H1 (cell line): ENCODE data around the gene LHPP. TPM values are rescaled to one million over a fixed set of nuclear protein-coding genes. Genes with fewer than 3 reads are reported as not detected.

Source experiments
- CTCF ChIA-PET: fragments of 300-600 bp; sonication (Branson Sonifier 250); formaldehyde crosslinking; loops from one replicate; lab custom pipeline; 2021; ENCODE audit not compliant: partially characterized antibody; lab: Charles Lee
- POLR2A ChIA-PET: fragments of 300-600 bp; sonication (Branson Sonifier 250); formaldehyde crosslinking; loops from one replicate; lab custom pipeline; 2021; ENCODE audit warnings: inconsistent platforms; ENCODE audit not compliant: partially characterized antibody; lab: Charles Lee
- DNase-seq, 2 experiments: peaks; one replicate each; pipeline versions ENCODE4 v3.0.0 to v3.0.0-alpha.2; 2010 to 2022; ENCODE audit warnings: low spot score in 2 of 2, low read depth in 1 of 2, mixed read lengths in 1 of 2
- FAIRE-seq: peaks from 2 replicates; lab custom pipeline; 2011; peaks lifted over from hg19 to GRCh38; lab: Jason Lieb, UNC
- H2AFZ ChIP-seq: 2 replicates; pipeline ENCODE4 v1.8.1; 2012; ENCODE audit warnings: low read length, inconsistent platforms
- H2AK5ac ChIP-seq: 2 replicates; pipeline ENCODE4 v1.6.1; 2013; ENCODE audit warnings: low read depth, low read length
- H2BK120ac ChIP-seq: replicated peaks from 2 replicates; pipeline ENCODE3; 2013; ENCODE audit warnings: low read depth, low read length, inconsistent platforms
- H2BK12ac ChIP-seq: 2 replicates; pipeline ENCODE4 v1.6.1; 2013; ENCODE audit warnings: low read depth, low read length
- H2BK15ac ChIP-seq: 2 replicates; pipeline ENCODE4 v1.6.1; 2013; ENCODE audit warnings: low read length
- H2BK20ac ChIP-seq: 2 replicates; pipeline ENCODE4 v1.6.1; 2013; ENCODE audit warnings: low read length
- H2BK5ac ChIP-seq: 2 replicates; pipeline ENCODE4 v1.6.1; 2013; ENCODE audit warnings: low read depth, low read length
- H3K14ac ChIP-seq: 2 replicates; pipeline ENCODE4 v1.6.1; 2013; ENCODE audit warnings: inconsistent platforms; ENCODE audit not compliant: insufficient read length
- H3K18ac ChIP-seq: 2 replicates; pipeline ENCODE4 v1.6.1; 2013; ENCODE audit warnings: low read length; ENCODE audit errors: extremely low read depth
- H3K23ac ChIP-seq: 2 replicates; pipeline ENCODE4 v1.6.1; 2013; ENCODE audit warnings: inconsistent platforms; ENCODE audit not compliant: insufficient read length
- H3K23me2 ChIP-seq: 2 replicates; pipeline ENCODE4 v1.6.1; 2013; ENCODE audit warnings: low read depth, low read length
- H3K27ac ChIP-seq: 2 replicates; pipeline ENCODE4 v1.6.1; 2011; ENCODE audit warnings: low read depth, low read length, inconsistent platforms
- H3K27me3 ChIP-seq, 4 experiments: replicated peaks in 1 of 4; 1 replicate in 1 of 4; 2 replicates in 3 of 4; pipeline versions ENCODE4 v1.6.1 to v1.8.1; 2011 to 2013; ENCODE audit warnings: low read length in 3 of 4, mild to moderate bottlenecking in 3 of 4, inconsistent platforms in 2 of 4, mixed read lengths in 2 of 4, moderate library complexity in 1 of 4; ENCODE audit not compliant: control insufficient read depth in 3 of 4, insufficient read depth in 3 of 4; ENCODE audit errors: extremely low read depth in 1 of 4
- H3K36me3 ChIP-seq, 4 experiments: 2 replicates each; pipeline versions ENCODE4 v1.6.1 to v1.8.1; 2011 to 2013; ENCODE audit warnings: mild to moderate bottlenecking in 4 of 4, low read length in 3 of 4, moderate library complexity in 2 of 4, control low read depth in 1 of 4, inconsistent platforms in 1 of 4; ENCODE audit not compliant: insufficient read depth in 4 of 4, control insufficient read depth in 2 of 4
- H3K4ac ChIP-seq: replicated peaks from 2 replicates; pipeline ENCODE3; 2013; ENCODE audit warnings: low read length, low read depth, mixed read lengths, inconsistent platforms; ENCODE audit not compliant: insufficient read length
- H3K4me1 ChIP-seq, 4 experiments: replicated peaks in 1 of 4; 1 replicate in 1 of 4; 2 replicates in 3 of 4; pipeline versions ENCODE4 v1.6.1 to v1.8.1; 2011 to 2013; ENCODE audit warnings: low read length in 3 of 4, inconsistent platforms in 2 of 4, mixed read lengths in 1 of 4; ENCODE audit not compliant: insufficient read depth in 4 of 4, control insufficient read depth in 3 of 4
- H3K4me2 ChIP-seq, 2 experiments: 2 replicates each; pipeline versions ENCODE4 v1.6.1 to v1.8.1; 2011 to 2013; ENCODE audit warnings: low read depth in 2 of 2, low read length in 2 of 2, control low read depth in 1 of 2, inconsistent platforms in 1 of 2, mild to moderate bottlenecking in 1 of 2; ENCODE audit not compliant: insufficient read depth in 1 of 2
- H3K4me3 ChIP-seq, 4 experiments: fragments of 200-600, 300-600 bp in 1 of 4; sonication (generic), shearing (Covaris generic), sonication (Bioruptor Twin) in 1 of 4; 2 replicates each; pipeline versions ENCODE4 v1.5.1 to v1.8.1; 2011 to 2016; ENCODE audit warnings: low read length in 4 of 4, low read depth in 3 of 4, control low read depth in 2 of 4, inconsistent platforms in 2 of 4, mild to moderate bottlenecking in 2 of 4, mixed read lengths in 1 of 4, moderate library complexity in 1 of 4; ENCODE audit not compliant: insufficient read depth in 2 of 4; ENCODE audit errors: extremely low read depth in 1 of 4
- H3K56ac ChIP-seq: replicated peaks from 2 replicates; pipeline ENCODE3; 2013; ENCODE audit warnings: low read depth, mild to moderate bottlenecking, mixed read lengths, low read length, inconsistent platforms; ENCODE audit not compliant: insufficient read length
- H3K79me1 ChIP-seq: 2 replicates; pipeline ENCODE4 v1.6.1; 2013; ENCODE audit warnings: low read depth, low read length, control low read depth
- H3K79me2 ChIP-seq, 2 experiments: 2 replicates each; pipeline versions ENCODE4 v1.6.1 to v1.8.1; 2012 to 2013; ENCODE audit warnings: low read length in 2 of 2, mild to moderate bottlenecking in 2 of 2, inconsistent platforms in 1 of 2; ENCODE audit not compliant: insufficient read depth in 2 of 2, control insufficient read depth in 1 of 2
- H3K9ac ChIP-seq, 4 experiments: replicated peaks in 1 of 4; 1 replicate in 1 of 4; 2 replicates in 3 of 4; pipeline versions ENCODE4 v1.6.1 to v1.8.1; 2011 to 2013; ENCODE audit warnings: low read depth in 3 of 4, low read length in 3 of 4, control low read depth in 2 of 4, mild to moderate bottlenecking in 2 of 4, moderate library complexity in 2 of 4, inconsistent platforms in 1 of 4; ENCODE audit errors: extremely low read depth in 1 of 4
- H3K9me3 ChIP-seq, 2 experiments: 2 replicates each; pipeline versions ENCODE4 v1.6.1 to v1.8.1; 2012 to 2013; ENCODE audit warnings: mild to moderate bottlenecking in 2 of 2, moderate library complexity in 2 of 2, control low read depth in 1 of 2, inconsistent platforms in 1 of 2, low read depth in 1 of 2, low read length in 1 of 2, mixed read lengths in 1 of 2; ENCODE audit not compliant: insufficient read depth in 2 of 2
- H4K20me1 ChIP-seq, 2 experiments: replicated peaks in 1 of 2; 2 replicates each; pipeline versions ENCODE3 to v1.8.1; 2011 to 2013; ENCODE audit warnings: inconsistent platforms in 2 of 2, low read length in 2 of 2, mild to moderate bottlenecking in 1 of 2; ENCODE audit not compliant: insufficient read depth in 2 of 2, control insufficient read depth in 1 of 2
- H4K5ac ChIP-seq: 2 replicates; pipeline ENCODE4 v1.6.1; 2013; ENCODE audit warnings: low read length, low read depth, mixed read lengths, inconsistent platforms; ENCODE audit not compliant: insufficient read length
- H4K8ac ChIP-seq: 2 replicates; pipeline ENCODE4 v1.8.0; 2013; ENCODE audit warnings: mild to moderate bottlenecking, moderate library complexity, low read length, inconsistent platforms; ENCODE audit not compliant: insufficient read depth; ENCODE audit errors: extremely low read depth
- H4K91ac ChIP-seq: replicated peaks from 2 replicates; pipeline ENCODE3; 2013; ENCODE audit warnings: low read length, mixed read lengths, inconsistent platforms; ENCODE audit not compliant: insufficient read length
- CBX8 ChIP-seq: fragments of 300-800, 300-1000 bp; sonication (generic); IDR thresholded peaks from 2 replicates; pipeline ENCODE4 v1.7.1; 2016; ENCODE audit warnings: low read depth, low read length, borderline replicate concordance
- MAFK ChIP-seq: IDR thresholded peaks from 2 replicates; pipeline ENCODE4 v1.6.1; 2012; ENCODE audit warnings: low read depth, mild to moderate bottlenecking, improper control_type of control experiment, low read length
- MAX ChIP-seq: IDR thresholded peaks from 2 replicates; pipeline ENCODE4 v1.6.1; 2012; ENCODE audit warnings: inconsistent platforms
- WGBS, 2 experiments: shearing (Covaris generic) in 1 of 2; methylation state at CpG; one replicate each; pipeline versions ENCODE4 v1.1.6 to v1.1.7; 2013 to 2015; ENCODE audit warnings: low lambda C conversion rate in 2 of 2, mixed read lengths in 2 of 2, inconsistent platforms in 1 of 2, low coverage in 1 of 2, missing lambda C conversion rate in 1 of 2; ENCODE audit not compliant: insufficient replicate concordance in 2 of 2, insufficient coverage in 1 of 2, insufficient read length in 1 of 2; ENCODE audit errors: extremely low coverage in 1 of 2, missing lambda C conversion rate in 1 of 2; 5-methylcytosine and 5-hydroxymethylcytosine counted together
- polyA plus RNA-seq, 7 experiments: library from polyadenylated mRNA; depleted of rRNA in 3 of 7; stranded (reverse) in 5 of 7; unstranded in 2 of 7; fragments of >200 nt in 5 of 7; fragments of 200-250 nt in 2 of 7; gene quantifications; 1 replicate in 5 of 7; 2 replicates in 1 of 7; 4 replicates in 1 of 7; pipeline versions ENCODE4 v1.2.1 to v1.2.3, GENCODE V29; 2011 to 2013; ENCODE audit warnings: missing spikeins in 2 of 7, mixed read lengths in 2 of 7
- total RNA-seq: library from RNA; stranded (reverse); fragmentation: NEBNext Ultra II Directional; extraction: Animal tissue kit (Norgen Biotek cat#: 25700); gene quantifications from 2 replicates; pipeline ENCODE4 v1.2.1, GENCODE V29; 2021

Gene LHPP
- total and polyA plus RNA-seq, 2 of the 8 experiments (the other 6 are each of a cell fraction or from before 2014, with no cell fraction given): 26.0 to 45.0 TPM

GRCh38 chr10:124542336-124542735 lies 80.7 kb downstream of the LHPP start:
- no peak overlapping the region for H3K18ac ChIP-seq
- H2AK5ac ChIP-seq: no peak overlapping the region
- peaks cover 0 to 5% (median 0%) of the 10 kb centered on the region in 4 experiments; a peak in 3 of 7 replicates for H3K4me1 ChIP-seq
- no peak overlapping the region for H3K14ac ChIP-seq
- no peaks in the 10 kb centered on the region for H3K27me3 ChIP-seq
- H2BK5ac ChIP-seq: no peak overlapping the region
- H3K79me1 ChIP-seq: no peaks in the 10 kb centered on the region
- no peaks in the 10 kb centered on the region for H3K79me2 ChIP-seq
- H3K56ac ChIP-seq: no peak overlapping the region
- H3K27ac ChIP-seq: no peak overlapping the region
- H3K36me3 ChIP-seq: no peaks in the 10 kb centered on the region
- H2BK15ac ChIP-seq: no peak overlapping the region
- H2AFZ ChIP-seq: no peak overlapping the region
- H3K23me2 ChIP-seq: no peaks in the 10 kb centered on the region
- H2BK120ac ChIP-seq: no peak overlapping the region
- no peak overlapping the region; a peak in 2 of 7 replicates for H3K9ac ChIP-seq
- 0 out of 2 replicates have a peak overlapping the region, but pooled peaks have one; percentile 64 for H4K8ac ChIP-seq
- H3K23ac ChIP-seq: no peak overlapping the region
- H3K9me3 ChIP-seq: no peaks in the 10 kb centered on the region
- peaks cover 0 to 1% of the 10 kb centered on the region in 2 experiments for H4K20me1 ChIP-seq
- no peak overlapping the region for H4K91ac ChIP-seq
- FAIRE-seq (no peak), DNase-seq (no peak)
- no peak for TF ChIP-seq CBX8
- TF ChIP-seq MAX: no peak
- TF ChIP-seq MAFK: no peak
- H3K4me3 ChIP-seq: no peak overlapping the region
- H3K4ac ChIP-seq: no peak overlapping the region
- 86% methylated on average over 3 of the region's 3 CpGs; no CpG with 5 or more reads in 1 of the 2 experiments for WGBS, 2 experiments
- H2BK20ac ChIP-seq: no peak overlapping the region
- POLR2A ChIA-PET: no interaction called here
- no peak overlapping the region for H2BK12ac ChIP-seq
- CTCF ChIA-PET: interaction anchor here (0.6 to 38.0 kb wide), 8 partner anchors 12 to 214 kb away, joined by 3 to 681 read pairs (median 6); no protein-coding TSS in a partner anchor
- H3K4me2 ChIP-seq: no peak overlapping the region
- H4K5ac ChIP-seq: no peak overlapping the region
